ENCODE data around the gene PAPPA2. TPM values are rescaled to one million over a fixed set of nuclear protein-coding genes. Genes with fewer than 3 reads are reported as not detected.

The PAPPA2 gene
- total and polyA plus RNA-seq, 12 donors, result 0.06 to 1.3 (median 0.29) TPM

DNA sequence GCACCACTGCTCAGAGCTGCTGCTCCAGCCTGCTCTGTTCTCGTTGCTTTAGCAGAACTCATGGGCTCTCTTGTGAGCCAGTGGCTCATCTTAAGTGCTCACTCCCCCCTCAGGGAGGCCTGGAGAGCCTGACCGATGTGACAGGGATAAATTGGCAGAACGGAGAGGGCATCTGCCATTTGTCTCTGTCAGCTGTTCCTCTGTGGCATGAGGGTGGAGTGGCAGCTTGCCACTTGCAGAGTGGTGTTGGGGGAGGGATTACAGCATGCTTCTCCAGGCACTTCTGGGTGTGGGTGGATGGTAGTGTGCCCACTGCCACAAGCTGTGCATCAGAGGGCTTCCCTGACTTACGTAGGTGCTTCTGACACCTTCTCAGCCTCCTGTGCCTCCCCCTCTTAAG, 229.5 kb downstream of the PAPPA2 start:
- Histone ChIP-seq H3K27ac (peak overlapping the region; percentile 64 to 90 (median 84)), H3K9me3 (no peaks in the 10 kb centered on the region), H3K27me3 (no peaks in the 10 kb centered on the region), H3K4me3 (no peak overlapping the region), H3K4me1 (peaks cover 0 to 41% (median 12%) of the 10 kb centered on the region in 9 donors), H3K36me3 (no peaks in the 10 kb centered on the region)
- DNase-seq (peak; percentile 77 to 86), ATAC-seq (peak; percentile 85 to 96 (median 92))
- TF ChIP-seq, protein P1, sequence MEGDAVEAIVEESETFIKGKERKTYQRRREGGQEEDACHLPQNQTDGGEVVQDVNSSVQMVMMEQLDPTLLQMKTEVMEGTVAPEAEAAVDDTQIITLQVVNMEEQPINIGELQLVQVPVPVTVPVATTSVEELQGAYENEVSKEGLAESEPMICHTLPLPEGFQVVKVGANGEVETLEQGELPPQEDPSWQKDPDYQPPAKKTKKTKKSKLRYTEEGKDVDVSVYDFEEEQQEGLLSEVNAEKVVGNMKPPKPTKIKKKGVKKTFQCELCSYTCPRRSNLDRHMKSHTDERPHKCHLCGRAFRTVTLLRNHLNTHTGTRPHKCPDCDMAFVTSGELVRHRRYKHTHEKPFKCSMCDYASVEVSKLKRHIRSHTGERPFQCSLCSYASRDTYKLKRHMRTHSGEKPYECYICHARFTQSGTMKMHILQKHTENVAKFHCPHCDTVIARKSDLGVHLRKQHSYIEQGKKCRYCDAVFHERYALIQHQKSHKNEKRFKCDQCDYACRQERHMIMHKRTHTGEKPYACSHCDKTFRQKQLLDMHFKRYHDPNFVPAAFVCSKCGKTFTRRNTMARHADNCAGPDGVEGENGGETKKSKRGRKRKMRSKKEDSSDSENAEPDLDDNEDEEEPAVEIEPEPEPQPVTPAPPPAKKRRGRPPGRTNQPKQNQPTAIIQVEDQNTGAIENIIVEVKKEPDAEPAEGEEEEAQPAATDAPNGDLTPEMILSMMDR (IDR thresholded peaks at IDR 0.05), result no peak
- intact Hi-C loops (cut with DNase I), result loop anchor here in 9 of 10 donors (1.0 to 10.0 kb wide), 16 partner anchors 35 to 318 kb away; no protein-coding TSS in a partner anchor
- WGBS, 2 donors, result 35 to 45% methylated on average over 4 of the region's 4 CpGs

DNA sequence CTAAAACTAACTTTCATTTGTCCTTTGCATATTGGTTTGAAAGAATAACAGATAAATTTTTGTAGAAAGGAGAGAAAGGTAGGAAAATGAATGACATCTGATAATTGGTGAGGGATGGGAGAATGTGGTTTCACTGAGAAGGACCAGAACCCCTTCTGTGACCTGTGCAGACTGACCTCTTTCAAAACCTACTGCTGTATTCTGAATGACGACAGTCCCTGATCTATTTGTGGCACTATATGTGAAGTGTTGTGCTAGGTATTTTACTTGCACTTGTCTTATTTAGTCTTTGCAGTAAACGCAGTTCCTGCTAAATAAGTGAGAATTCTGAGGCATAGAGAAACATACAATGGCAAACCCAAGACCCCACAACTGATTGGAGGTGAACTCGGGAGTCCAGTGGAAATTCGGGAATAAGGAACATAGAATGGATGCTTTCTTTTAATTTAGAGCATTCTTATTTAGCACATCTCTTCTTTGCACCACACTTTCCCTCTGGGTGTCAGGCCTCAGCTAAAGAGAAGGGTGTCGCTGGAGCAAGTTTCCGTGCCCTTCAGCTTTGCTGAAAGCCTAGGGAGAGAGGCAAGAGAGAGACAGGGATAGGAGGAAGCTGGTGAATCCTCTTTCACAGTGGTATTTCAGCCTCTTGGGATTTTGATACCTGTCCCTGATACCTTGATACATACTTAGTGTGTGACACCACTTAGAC, 230.2 kb downstream of the PAPPA2 start:
- Histone ChIP-seq H3K9me3 (no peaks in the 10 kb centered on the region), H3K36me3 (no peaks in the 10 kb centered on the region), H3K4me3 (no peak overlapping the region), H3K27me3 (no peaks in the 10 kb centered on the region), H3K27ac (peak overlapping the region; percentile 57 to 90 (median 84)), H3K4me1 (peaks cover 0 to 41% (median 12%) of the 10 kb centered on the region in 9 donors)
- intact Hi-C loops (cut with DNase I), result loop anchor here in 9 of 10 donors (1.0 to 10.0 kb wide), 16 partner anchors 36 to 318 kb away; no protein-coding TSS in a partner anchor
- DNase-seq (no peak), ATAC-seq (peak in 7 of 8 donors; percentile 0 to 66 (median 45))
- TF ChIP-seq, protein P1 (IDR thresholded peaks at IDR 0.05), result peak in 1 of 9 donors; percentile 22
- WGBS, 2 donors, result 50 to 60% methylated on average over 6 of the region's 6 CpGs

DNA sequence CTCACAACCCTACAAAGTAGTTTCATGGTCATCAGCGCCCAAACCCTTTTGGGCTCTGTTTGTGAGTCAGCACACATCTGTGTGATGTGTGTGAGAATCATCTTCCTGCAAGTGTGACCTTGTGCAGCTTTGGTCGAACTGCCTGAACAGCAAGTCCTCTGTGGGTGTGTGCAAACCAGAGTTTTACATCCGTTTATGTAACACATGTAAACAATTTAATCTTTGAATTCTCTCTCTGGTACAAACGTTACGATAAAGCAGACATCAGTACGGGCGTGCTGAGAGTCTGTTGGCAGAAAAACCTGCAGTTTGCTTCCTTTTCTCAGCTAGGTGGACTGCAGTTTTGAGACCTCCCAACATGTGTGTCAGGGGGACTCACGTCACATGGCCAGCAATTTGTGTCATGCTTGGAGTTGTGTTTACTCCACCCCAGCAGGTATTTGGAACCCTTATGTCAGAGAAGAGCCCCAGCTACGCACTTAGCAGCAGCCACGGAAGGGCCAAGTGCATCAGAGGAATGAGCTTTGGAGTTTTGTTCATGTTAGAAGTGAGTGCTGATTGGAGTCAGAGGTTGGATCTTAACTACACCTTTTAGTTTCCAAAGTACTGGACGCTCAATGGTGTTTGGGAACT, 230.8 kb downstream of the PAPPA2 start:
- Histone ChIP-seq H3K36me3 (no peaks in the 10 kb centered on the region), H3K4me1 (peaks cover 0 to 41% (median 12%) of the 10 kb centered on the region in 9 donors), H3K27me3 (no peaks in the 10 kb centered on the region), H3K9me3 (no peaks in the 10 kb centered on the region), H3K27ac (peak overlapping the region; percentile 57 to 90 (median 84)), H3K4me3 (no peak overlapping the region)
- intact Hi-C loops (cut with DNase I), result loop anchor here in 9 of 10 donors (1.0 to 10.0 kb wide), 14 partner anchors 37 to 319 kb away; no protein-coding TSS in a partner anchor
- ATAC-seq, result peak in 5 of 8 donors; percentile 22 to 53 (median 24)
- 32 to 38% methylated on average over 11 of the region's 11 CpGs for WGBS, 2 donors
- TF ChIP-seq, protein P1 (IDR thresholded peaks at IDR 0.05), result no peak
- no peak for DNase-seq

DNA sequence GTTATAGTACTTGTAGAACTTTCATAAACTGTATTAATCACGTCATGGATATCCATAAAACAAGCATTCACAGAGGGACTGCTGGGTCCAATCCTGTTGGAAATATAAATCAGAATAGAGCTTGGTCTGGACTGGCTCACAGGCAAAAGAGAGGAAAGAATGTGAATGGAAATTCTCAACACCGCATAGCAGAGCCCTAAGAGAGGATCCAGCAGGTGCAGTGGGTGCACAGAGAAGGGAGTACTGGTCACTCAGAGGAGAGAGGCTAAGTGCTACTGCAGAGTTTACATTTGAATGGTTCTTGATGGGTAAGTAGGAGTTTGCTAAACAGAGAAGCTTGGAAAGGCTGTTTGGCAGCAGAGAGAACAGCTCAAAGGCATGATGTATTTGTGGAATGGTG, 231.7 kb downstream of the PAPPA2 start:
- H3K4me1 ChIP-seq, result peaks cover 0 to 41% (median 12%) of the 10 kb centered on the region in 9 donors
- no peak overlapping the region for H3K4me3 ChIP-seq
- intact Hi-C loops (cut with DNase I), result loop anchor here in 9 of 10 donors (5.0 to 10.0 kb wide), 10 partner anchors 37 to 320 kb away; no protein-coding TSS in a partner anchor
- TF ChIP-seq, protein P1 (IDR thresholded peaks at IDR 0.05), result no peak
- peak overlapping the region; percentile 57 to 90 (median 84) for H3K27ac ChIP-seq
- ATAC-seq (no peak), DNase-seq (no peak)
- H3K36me3 ChIP-seq, result no peaks in the 10 kb centered on the region
- WGBS, 2 donors, result 47 to 60% methylated on average over 2 of the region's 2 CpGs
- H3K9me3 ChIP-seq, result no peaks in the 10 kb centered on the region
- no peaks in the 10 kb centered on the region for H3K27me3 ChIP-seq
